NCI-H510A (cell line): ENCODE results near the gene RPGRIP1.
"Not testable (repeated sequence)": the region's sequence is repeated elsewhere in the genome, so short reads cannot be mapped to it uniquely, and the experiment has no call there.

ENCODE experiments used
- DNase-seq: peaks from one replicate; lab custom pipeline; 2025; lab: John Stamatoyannopoulos, UW

The RPGRIP1 gene

GRCh38 chr14:21279783-21280182, at the start of gene RPGRIP1:
RPGRIP1 (plus strand) TSS chr14:21280083; CDS start chr14:21287977, 7,894 bp downstream.
- no peak for DNase-seq

DNA sequence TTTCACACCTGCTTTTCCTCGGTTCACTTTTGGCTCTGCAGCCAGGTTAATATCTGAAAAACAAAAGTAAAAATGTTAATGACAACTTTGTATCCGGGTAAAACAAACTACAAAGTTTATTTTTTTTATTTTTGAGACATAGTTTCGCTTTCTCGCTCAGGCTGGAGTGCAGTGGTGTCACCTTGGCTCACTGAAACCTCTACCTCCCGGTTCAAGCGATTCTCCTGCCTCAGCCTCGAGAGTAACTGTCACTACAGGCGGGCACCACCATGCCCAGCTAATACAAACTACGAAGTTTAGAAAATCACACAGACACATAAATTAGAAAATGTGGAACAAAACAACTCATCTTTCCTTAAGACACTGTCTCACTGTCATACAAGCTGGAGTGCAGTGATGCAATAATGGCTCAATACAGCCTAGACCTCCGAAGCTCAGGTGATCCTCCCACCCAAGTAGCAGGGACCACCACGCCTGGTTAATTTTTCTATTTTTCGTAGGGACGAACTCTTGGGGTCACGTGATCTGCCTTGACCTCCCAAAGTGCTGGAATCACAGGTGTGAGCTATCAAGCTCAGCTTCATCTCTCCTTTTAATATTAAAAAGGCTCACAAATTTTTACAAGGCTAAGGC, 48.7 kb upstream of the RPGRIP1 start:
- DNase-seq, result no peak

DNA sequence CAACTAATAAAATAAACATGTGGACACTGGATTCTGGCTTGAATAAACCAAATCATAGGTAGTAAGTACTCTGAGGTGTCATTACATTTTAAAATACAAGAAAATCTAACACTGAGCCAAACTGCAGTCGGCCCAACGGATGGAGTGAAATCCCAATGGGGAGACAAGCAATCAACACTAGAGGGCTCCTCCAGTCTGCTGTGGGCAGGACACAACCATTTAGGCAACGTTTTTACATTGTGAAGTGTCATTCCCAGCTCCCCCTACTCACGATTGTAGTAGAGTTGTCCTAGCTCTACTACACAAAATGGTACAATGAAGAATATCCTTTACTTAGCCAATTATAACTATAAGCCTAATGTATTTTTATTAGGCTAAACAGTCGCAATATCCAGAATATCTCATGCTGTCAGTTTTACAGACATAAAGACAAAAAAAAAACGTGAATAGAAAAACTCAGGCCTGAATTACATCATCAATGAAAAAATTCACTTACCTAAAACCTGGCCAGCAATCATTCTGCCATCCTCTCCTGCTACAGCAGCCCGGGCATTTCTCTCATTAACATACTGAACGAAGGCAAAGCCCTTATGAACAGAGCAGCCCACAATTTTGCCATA, 46.3 kb upstream of the RPGRIP1 start:
- no peak for DNase-seq

- DNase-seq, result no peak
These were observed 45.8 kb upstream of the RPGRIP1 start for GRCh38 chr14:21234112-21234511.

- no peak for DNase-seq
These were observed 42.7 kb upstream of the RPGRIP1 start for GRCh38 chr14:21236948-21237797.

DNA sequence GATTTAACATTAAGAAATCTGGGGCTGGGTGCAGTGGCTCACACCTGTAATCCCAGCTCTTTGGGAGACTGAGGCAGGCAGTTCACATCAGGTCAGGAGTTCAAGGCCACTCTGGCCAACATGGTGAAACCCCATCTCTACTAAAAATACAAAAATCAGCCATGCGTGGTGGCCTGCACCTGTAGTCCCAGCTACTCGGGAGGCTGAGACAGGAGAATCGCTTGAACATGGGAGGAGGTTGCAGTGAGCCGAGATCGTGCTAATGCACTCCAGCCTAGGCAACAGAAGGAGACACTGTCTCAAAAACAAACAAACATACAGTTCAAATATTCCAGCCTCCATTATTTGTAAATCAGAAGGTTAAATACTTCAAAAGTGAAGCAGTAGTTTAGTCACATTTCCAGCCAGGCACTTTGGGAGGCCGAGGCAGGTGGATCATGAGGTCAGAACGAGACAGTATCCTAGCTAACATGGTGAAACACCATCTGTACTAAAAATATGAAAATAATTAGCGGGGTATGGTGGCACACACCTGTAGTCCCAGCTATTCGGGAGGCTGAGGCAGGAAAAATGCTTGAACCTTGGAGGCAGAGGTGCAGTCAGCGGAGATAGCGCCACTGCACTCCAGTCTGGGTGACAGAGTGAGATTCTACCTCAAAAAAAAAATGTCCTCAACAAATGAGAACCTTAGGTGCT, 40.9 kb upstream of the RPGRIP1 start:
- DNase-seq, result no peak

DNA sequence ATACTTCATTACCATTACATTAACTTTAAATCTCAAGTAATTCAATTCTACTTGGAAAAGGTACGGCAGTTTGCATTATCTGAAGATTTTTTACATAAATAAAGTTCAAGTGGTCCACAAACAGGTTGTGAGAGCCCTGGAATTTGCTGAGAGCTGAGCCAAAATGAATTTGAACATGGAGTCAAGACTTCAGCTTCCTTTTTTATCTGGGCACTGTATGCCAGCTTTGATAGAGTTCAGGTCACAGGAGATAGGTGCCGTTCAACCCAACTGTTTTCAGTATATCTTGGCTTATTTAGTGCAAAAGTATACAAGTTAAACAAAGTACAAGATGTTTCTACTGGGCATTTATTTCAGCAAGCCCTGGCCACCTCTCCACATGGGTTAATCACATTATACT, 39.5 kb upstream of the RPGRIP1 start:
- no peak for DNase-seq

DNA sequence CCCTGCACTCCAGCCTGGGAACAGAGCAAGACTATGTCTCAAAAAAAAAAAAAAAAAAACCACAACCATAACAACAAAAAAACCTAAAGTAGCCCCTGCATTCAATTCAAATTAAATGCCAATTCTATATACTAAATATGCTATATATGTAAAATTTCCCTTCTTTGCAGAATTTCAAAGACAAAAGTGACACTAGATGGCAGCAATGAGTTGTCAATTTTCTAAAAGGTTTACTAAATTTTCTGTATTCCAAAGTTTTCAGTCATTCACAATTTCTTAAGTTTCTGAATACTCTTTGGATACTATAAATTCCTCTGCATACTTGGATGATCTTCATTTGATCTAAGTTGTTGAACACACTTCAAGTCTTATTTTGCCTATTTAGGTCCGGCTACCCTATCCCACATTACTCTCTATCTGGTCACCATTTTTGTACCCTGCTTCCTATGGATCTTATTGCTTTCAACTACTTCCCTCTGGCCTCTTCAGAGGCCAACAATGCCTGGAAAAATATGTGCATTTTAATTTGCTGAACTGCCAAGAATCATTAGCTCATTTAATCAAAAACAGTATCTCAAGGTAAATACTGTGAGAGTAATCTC, 38.6 kb upstream of the RPGRIP1 start:
- no peak for DNase-seq

DNA sequence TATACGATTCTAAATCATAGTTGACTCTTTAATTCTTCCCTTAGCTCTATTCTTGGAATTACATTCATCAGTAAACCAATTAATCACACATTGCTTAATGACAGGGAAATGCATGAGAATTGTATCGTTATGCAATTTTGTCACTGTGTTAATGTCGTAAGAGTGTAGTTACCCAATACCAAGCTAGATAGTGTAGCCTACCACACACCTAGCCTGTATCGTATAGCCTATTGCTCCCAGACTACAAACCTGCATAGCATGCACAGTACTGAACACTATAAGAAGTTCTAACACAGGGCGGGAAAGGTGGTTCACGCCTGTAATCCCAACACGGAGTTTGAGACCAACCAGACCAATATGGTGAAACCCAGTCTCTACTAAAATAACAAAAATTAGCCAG, 35.3 kb upstream of the RPGRIP1 start:
- no peak for DNase-seq

DNA sequence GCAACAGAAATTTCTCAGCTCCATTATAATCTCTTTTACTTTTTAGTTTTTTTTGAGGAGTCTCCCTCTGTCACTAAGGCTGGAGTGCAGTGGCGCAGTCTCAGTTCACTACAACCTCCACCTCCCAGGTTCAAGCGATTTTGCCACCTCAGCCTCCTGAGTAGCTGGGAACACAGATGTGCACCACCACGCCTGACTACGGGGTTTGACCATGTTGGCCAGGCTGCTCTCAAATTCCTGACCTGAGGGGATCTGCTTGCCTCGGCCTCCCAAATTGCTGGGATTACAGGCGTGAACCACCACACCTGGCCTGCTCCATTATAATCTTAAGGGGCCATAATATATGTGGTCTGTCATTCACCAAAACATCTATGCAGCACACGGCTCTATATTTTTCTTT, 34.1 kb upstream of the RPGRIP1 start:
- no peak for DNase-seq

- DNase-seq, result no peak
These were observed 31.5 kb upstream of the RPGRIP1 start for GRCh38 chr14:21248338-21248737.

- DNase-seq, result no peak
These were observed 31.0 kb upstream of the RPGRIP1 start for GRCh38 chr14:21248739-21249411.

DNA sequence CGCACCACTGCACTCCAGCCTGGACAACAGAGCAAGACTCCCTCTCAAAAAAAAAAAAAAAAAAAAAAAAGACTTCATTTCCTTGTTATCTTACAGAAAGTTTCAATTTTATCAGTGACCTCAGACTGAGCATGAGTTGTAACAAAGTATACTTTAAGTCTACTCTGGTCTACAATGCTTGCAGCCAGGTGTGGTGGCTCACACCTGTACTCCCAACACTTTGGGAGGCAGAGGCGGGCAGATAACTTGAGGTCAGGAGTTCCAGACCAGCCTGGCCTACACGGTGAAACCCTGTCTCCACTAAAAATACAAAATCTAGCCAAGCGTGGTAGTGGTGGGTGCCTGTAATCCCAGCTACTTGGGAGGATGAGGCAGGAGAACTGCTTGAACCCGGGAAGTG, 28.7 kb upstream of the RPGRIP1 start:
- DNase-seq, result no peak

DNA sequence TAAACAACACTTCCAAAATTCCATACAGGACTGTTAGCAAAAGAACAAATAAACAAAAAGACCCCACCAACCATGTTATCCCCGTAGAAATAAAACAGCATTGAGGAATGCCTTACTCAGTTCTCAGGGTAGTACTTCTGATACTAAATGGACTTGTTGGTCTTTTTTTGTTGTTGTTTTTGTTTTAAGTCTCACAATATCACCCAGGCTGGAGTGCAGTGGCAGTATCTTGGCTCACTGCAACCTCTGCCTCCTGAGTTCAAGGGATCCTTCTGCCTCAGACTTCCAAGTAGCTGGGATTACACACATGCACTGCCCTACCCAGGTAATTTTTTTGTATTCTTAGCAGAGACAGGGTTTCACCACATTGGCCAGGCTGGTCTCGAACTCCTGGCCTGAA, 27.7 kb upstream of the RPGRIP1 start:
- DNase-seq, result no peak

- no peak for DNase-seq
These were observed 24.3 kb upstream of the RPGRIP1 start for GRCh38 chr14:21255385-21256101.

GRCh38 chr14:21256102-21256447, 23.8 kb upstream of the RPGRIP1 start:
- not testable (repeated sequence) for DNase-seq

DNA sequence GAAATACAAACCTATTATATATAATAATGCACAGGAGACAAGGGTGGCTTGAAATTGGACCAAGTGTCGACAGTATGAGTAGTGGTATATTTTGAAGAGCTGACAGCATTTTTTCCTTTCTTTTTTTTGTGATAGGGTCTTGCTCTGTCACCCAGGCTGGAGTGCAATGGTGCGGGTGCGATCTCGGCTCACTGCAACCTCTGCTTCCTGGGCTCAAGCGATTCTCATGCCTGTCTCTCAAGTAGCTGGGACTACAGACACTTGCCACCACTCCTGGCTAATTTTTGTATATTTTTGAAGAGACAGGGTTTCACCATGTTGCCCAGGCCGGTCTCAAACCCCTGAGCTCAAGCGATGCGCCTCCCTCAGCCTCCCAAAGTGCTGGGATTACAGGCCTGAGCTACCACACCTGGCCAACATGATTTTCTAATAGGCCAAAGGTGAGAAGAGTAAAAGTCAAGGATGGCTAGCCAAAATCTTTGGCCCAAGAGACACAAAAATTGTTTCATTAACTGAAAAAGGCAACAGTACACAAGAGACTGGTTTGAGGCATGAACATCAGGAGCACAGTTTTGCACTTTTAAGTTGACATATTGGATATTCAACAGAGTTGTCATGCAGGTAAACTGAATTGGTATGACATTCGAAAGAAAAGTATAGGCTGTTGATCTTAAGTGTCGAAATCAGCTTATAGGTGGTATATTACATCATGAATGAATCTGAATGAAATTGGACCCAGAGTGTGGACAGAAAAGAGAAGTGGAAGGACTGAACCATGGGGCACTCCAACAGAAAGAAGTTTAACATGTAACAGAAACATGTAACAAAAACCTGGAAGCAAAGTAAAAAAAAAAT, 23.1 kb upstream of the RPGRIP1 start:
- no peak for DNase-seq

DNA sequence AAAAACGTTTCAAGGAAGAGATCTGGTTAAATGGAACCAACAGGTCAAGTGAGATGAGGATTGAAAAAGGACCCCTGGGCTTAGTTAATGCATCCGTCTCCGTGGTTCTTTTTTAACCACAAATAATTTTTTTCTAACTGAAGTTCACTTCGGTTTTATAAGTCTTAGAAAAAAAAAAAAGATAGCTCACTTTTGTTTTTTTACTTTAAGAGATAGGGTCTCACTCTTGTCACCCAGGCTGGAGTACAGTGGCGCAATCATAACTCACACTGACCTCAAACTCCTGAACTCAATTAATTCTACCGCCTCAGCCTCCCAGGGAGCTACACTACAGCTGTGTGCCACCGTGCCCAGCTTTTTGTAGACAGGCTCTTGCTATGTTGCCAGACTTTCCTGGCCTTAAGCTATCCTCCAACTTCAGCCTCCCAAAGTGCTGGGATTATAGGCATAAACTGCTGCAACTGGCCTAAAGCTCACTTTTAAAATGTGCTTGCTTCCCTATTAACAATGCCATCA, 22.4 kb upstream of the RPGRIP1 start:
- DNase-seq, result no peak

- no peak for DNase-seq
These were observed 21.6 kb upstream of the RPGRIP1 start for GRCh38 chr14:21258005-21258888.
